HEK293T (cell line): ENCODE data around the gene CPD.

Source experiments
- ARNT ChIP-seq: fragments of 450-650 bp; IDR thresholded peaks from 2 replicates; pipeline ENCODE4 v1.6.1; 2017; ENCODE audit warnings: mild to moderate bottlenecking
- BHLHE40 ChIP-seq: fragments of 450-650 bp; IDR thresholded peaks from 2 replicates; pipeline ENCODE4 v1.6.1; 2016; ENCODE audit warnings: mild to moderate bottlenecking, moderate library complexity, borderline replicate concordance
- FOXK2 ChIP-seq: fragments of 450-650 bp; IDR thresholded peaks from 2 replicates; pipeline ENCODE4 v1.6.1; 2016; ENCODE audit warnings: mild to moderate bottlenecking
- FOXM1 ChIP-seq: fragments of 450-650 bp; IDR thresholded peaks from 2 replicates; pipeline ENCODE4 v1.6.1; 2017; ENCODE audit warnings: mild to moderate bottlenecking, borderline replicate concordance
- L3MBTL2 ChIP-seq: fragments of 450-650 bp; conservative IDR thresholded peaks from 2 replicates; pipeline ENCODE4 v1.6.1; 2016; ENCODE audit warnings: mild to moderate bottlenecking
- NFRKB ChIP-seq: fragments of 450-650 bp; IDR thresholded peaks from 2 replicates; pipeline ENCODE4 v1.6.1; 2016; ENCODE audit warnings: mild to moderate bottlenecking, moderate library complexity
- SP1 ChIP-seq: fragments of 450-650 bp; IDR thresholded peaks from 2 replicates; pipeline ENCODE4 v1.6.1; 2017
- SUZ12 ChIP-seq: fragments of 450-650 bp; IDR thresholded peaks from 2 replicates; pipeline ENCODE4 v1.6.1; 2016; ENCODE audit warnings: mild to moderate bottlenecking
- TF ChIP-seq, protein P1 (sequence below): fragments of 450-650 bp; IDR thresholded peaks from 2 replicates; pipeline ENCODE4 v1.6.1; 2016

DNA sequence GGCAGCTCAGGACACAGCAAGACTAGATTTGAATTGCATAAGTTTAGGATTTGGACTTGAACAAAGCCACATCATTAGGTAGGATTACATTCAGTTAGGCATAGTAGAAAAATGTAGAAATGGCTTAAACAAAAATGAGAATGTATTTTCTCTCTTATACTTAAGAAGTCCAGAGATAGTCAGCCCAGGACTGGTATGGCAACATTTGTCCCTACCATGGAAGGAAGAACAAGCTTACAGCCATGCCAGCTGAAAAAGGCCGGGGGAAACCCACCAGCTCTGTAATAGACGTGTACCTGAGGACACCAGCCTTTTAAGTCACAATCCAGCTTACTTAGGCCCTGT is 33.7 kb upstream of the CPD start:
- TF ChIP-seq FOXM1 = no peak
- TF ChIP-seq L3MBTL2 = no peak
- no peak for TF ChIP-seq NFRKB
- no peak for TF ChIP-seq SP1
- no peak for TF ChIP-seq ARNT
- TF ChIP-seq FOXK2 = no peak
- TF ChIP-seq SUZ12 = no peak
- no peak for TF ChIP-seq BHLHE40
- TF ChIP-seq, protein P1, sequence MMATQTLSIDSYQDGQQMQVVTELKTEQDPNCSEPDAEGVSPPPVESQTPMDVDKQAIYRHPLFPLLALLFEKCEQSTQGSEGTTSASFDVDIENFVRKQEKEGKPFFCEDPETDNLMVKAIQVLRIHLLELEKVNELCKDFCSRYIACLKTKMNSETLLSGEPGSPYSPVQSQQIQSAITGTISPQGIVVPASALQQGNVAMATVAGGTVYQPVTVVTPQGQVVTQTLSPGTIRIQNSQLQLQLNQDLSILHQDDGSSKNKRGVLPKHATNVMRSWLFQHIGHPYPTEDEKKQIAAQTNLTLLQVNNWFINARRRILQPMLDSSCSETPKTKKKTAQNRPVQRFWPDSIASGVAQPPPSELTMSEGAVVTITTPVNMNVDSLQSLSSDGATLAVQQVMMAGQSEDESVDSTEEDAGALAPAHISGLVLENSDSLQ = no peak
